Tongue (tissue), 2 donors: ENCODE data around the gene MYO1D. TPM values are rescaled to one million over a fixed set of nuclear protein-coding genes. Genes with fewer than 3 reads are reported as not detected.

ENCODE experiments used
- DNase-seq: peaks from one replicate; pipeline ENCODE4 v3.0.0-alpha.2; 2015
- total RNA-seq: library from RNA; depleted of rRNA; stranded (reverse); fragments of >200 nt; gene quantifications from one replicate; pipeline ENCODE4 v1.2.3, GENCODE V29; 2014

MYO1D gene
- total RNA-seq, 1 donor from 2014 or later = 25.2 TPM

GRCh38 chr17:32855620-32856019, 21.3 kb downstream of the MYO1D start:
- no peak for DNase-seq

- DNase-seq = no peak
Observed at GRCh38 chr17:32854832-32855389, 22.0 kb downstream of the MYO1D start.

- no peak for DNase-seq
Observed at GRCh38 chr17:32854207-32854606, 22.7 kb downstream of the MYO1D start.

- no peak for DNase-seq
Observed at GRCh38 chr17:32852811-32853210, 24.1 kb downstream of the MYO1D start.

- DNase-seq = no peak
Observed at GRCh38 chr17:32849879-32850278, 27.0 kb downstream of the MYO1D start.

- no peak for DNase-seq
Observed at GRCh38 chr17:32847977-32848376, 28.9 kb downstream of the MYO1D start.

- DNase-seq = no peak
Observed at GRCh38 chr17:32846143-32846542, 30.8 kb downstream of the MYO1D start.

- no peak for DNase-seq
Observed at GRCh38 chr17:32840241-32840640, 36.7 kb downstream of the MYO1D start.

- no peak for DNase-seq
Observed at GRCh38 chr17:32836527-32836926, 40.4 kb downstream of the MYO1D start.

- no peak for DNase-seq
Observed at GRCh38 chr17:32835291-32835761, 41.6 kb downstream of the MYO1D start.

- no peak for DNase-seq
Observed at GRCh38 chr17:32834104-32834503, 42.8 kb downstream of the MYO1D start.

- DNase-seq = no peak
Observed at GRCh38 chr17:32833526-32833925, 43.4 kb downstream of the MYO1D start.

- DNase-seq = no peak
Observed at GRCh38 chr17:32833076-32833475, 43.8 kb downstream of the MYO1D start.

GRCh38 chr17:32831627-32832243, 45.2 kb downstream of the MYO1D start:
- no peak for DNase-seq

- DNase-seq = no peak
Observed at GRCh38 chr17:32831223-32831622, 45.7 kb downstream of the MYO1D start.

- DNase-seq = no peak
Observed at GRCh38 chr17:32828822-32829221, 48.1 kb downstream of the MYO1D start.

GRCh38 chr17:32827227-32827626, 49.7 kb downstream of the MYO1D start:
- no peak for DNase-seq

GRCh38 chr17:32826076-32826475, 50.8 kb downstream of the MYO1D start:
- no peak for DNase-seq

- DNase-seq = no peak
Observed at GRCh38 chr17:32824334-32824733, 52.6 kb downstream of the MYO1D start.

- DNase-seq = no peak
Observed at GRCh38 chr17:32822996-32823395, 53.9 kb downstream of the MYO1D start.

- DNase-seq = peak; percentile 18
Observed at GRCh38 chr17:32821987-32822934, 54.7 kb downstream of the MYO1D start.

- no peak for DNase-seq
Observed at GRCh38 chr17:32820440-32820839, 56.5 kb downstream of the MYO1D start.

- DNase-seq = no peak
Observed at GRCh38 chr17:32819787-32820186, 57.1 kb downstream of the MYO1D start.
